Left renal cortex interstitium (tissue), 4 donors: ENCODE data around the gene RPP14. TPM values are rescaled to one million over a fixed set of nuclear protein-coding genes. Genes with fewer than 3 reads are reported as not detected.
"Not testable (repeated sequence)": the region's sequence is repeated elsewhere in the genome, so short reads cannot be mapped to it uniquely, and the experiment has no call there.

ENCODE experiments used
- DNase-seq, 4 donors: peaks; one replicate each; pipeline ENCODE4 v3.0.0-alpha.2; 2013; ENCODE audit warnings: low read depth in 4 of 4, low spot score in 2 of 4, missing footprints in 1 of 4
- polyA plus RNA-seq, 4 donors: library from polyadenylated mRNA; unstranded; fragments of 120-200 nt; gene quantifications; one replicate each; pipeline ENCODE4 v1.2.1, GENCODE V29; 2013; ENCODE audit not compliant: insufficient read length in 4 of 4

Gene RPP14
- polyA plus RNA-seq, result 10 to 100 TPM; 19.5 to 26.9 (median 20.1) TPM

- peak; percentile 97 to 98 (median 98) for DNase-seq
These were observed at the start of gene RPP14, which contains the start of gene HTD2 for GRCh38 chr3:58305882-58306711. Gene RPP14, plus strand, starts transcription at chr3:58306245. Its CDS starts 4,085 bp downstream, at chr3:58310330. Gene HTD2, plus strand, starts transcription at chr3:58306520. Its CDS starts 11,094 bp downstream, at chr3:58317614.

- no peak for DNase-seq
These were observed 49.5 kb upstream of the RPP14 start for GRCh38 chr3:58256511-58256910.

- DNase-seq, result no peak
These were observed 47.5 kb upstream of the RPP14 start for GRCh38 chr3:58258392-58259055.

- DNase-seq, result no peak
These were observed 45.7 kb upstream of the RPP14 start for GRCh38 chr3:58260261-58260731.

GRCh38 chr3:58260733-58261132 lies 45.3 kb upstream of the RPP14 start:
- no peak for DNase-seq

- no peak for DNase-seq
These were observed 43.9 kb upstream of the RPP14 start for GRCh38 chr3:58261954-58262666.

GRCh38 chr3:58266577-58266976 lies 39.5 kb upstream of the RPP14 start:
- DNase-seq, result no peak

- DNase-seq, result not testable (repeated sequence)
These were observed 38.5 kb upstream of the RPP14 start for GRCh38 chr3:58267543-58267942.

GRCh38 chr3:58269356-58269755 lies 36.7 kb upstream of the RPP14 start:
- DNase-seq, result no peak

GRCh38 chr3:58270485-58270884 lies 35.6 kb upstream of the RPP14 start:
- no peak for DNase-seq

GRCh38 chr3:58271901-58272501 lies 34.0 kb upstream of the RPP14 start:
- no peak for DNase-seq

- no peak for DNase-seq
These were observed 33.2 kb upstream of the RPP14 start for GRCh38 chr3:58272891-58273290.

- DNase-seq, result not testable (repeated sequence)
These were observed 32.7 kb upstream of the RPP14 start for GRCh38 chr3:58273362-58273761.

GRCh38 chr3:58274027-58274614 lies 31.9 kb upstream of the RPP14 start:
- no peak for DNase-seq

GRCh38 chr3:58281069-58281468 lies 25.0 kb upstream of the RPP14 start:
- DNase-seq, result no peak

- no peak for DNase-seq
These were observed 20.7 kb upstream of the RPP14 start for GRCh38 chr3:58285334-58285733.

GRCh38 chr3:58287354-58287753 lies 18.7 kb upstream of the RPP14 start:
- DNase-seq, result no peak

- DNase-seq, result no peak
These were observed 17.9 kb upstream of the RPP14 start for GRCh38 chr3:58288011-58288728.

GRCh38 chr3:58288964-58289613 lies 17.0 kb upstream of the RPP14 start:
- DNase-seq, result not testable (repeated sequence)
